ENCODE results near the gene NELL2. TPM values are rescaled to one million over a fixed set of nuclear protein-coding genes. Genes with fewer than 3 reads are reported as not detected.

NELL2 gene
- total RNA-seq, 2 donors from 2014 or later: 5.1 to 6.9 TPM

DNA sequence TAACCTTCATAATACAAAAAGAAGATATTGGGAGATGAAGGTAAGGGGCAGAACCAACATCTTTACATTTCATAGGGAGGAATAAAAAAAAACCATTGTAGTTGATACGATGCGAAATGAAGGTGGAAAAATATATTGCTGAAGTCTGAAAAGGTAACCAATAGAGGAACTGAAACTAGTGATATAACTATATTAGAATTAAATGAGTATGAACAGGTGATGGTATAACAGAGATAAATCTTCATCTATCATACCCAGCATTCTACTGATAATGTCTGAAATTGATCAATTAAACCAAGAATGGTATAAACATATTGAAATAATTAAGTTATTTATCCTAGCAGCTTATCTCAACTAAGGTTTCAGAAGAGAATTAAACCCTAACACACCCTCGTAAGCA is 332.1 kb downstream of the NELL2 start:
- TF ChIP-seq, protein P1, sequence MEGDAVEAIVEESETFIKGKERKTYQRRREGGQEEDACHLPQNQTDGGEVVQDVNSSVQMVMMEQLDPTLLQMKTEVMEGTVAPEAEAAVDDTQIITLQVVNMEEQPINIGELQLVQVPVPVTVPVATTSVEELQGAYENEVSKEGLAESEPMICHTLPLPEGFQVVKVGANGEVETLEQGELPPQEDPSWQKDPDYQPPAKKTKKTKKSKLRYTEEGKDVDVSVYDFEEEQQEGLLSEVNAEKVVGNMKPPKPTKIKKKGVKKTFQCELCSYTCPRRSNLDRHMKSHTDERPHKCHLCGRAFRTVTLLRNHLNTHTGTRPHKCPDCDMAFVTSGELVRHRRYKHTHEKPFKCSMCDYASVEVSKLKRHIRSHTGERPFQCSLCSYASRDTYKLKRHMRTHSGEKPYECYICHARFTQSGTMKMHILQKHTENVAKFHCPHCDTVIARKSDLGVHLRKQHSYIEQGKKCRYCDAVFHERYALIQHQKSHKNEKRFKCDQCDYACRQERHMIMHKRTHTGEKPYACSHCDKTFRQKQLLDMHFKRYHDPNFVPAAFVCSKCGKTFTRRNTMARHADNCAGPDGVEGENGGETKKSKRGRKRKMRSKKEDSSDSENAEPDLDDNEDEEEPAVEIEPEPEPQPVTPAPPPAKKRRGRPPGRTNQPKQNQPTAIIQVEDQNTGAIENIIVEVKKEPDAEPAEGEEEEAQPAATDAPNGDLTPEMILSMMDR (conservative IDR thresholded peaks at IDR 0.05): no peak
- H3K4me1 Mint-ChIP-seq: peaks cover 12% of the 10 kb centered on the region
- H3K27ac Mint-ChIP-seq: no peak overlapping the region
- WGBS, 2 experiments (ENCODE audit: insufficient coverage in 1 of 2, insufficient read length in 1 of 2): 96 to 100% methylated on average over 1 to 3 of the region's 3 CpGs
- H3K36me3 ChIP-seq (ENCODE audit: control insufficient read depth, insufficient read depth, low read length): no peaks in the 10 kb centered on the region
- H3K27ac ChIP-seq (ENCODE audit: low read depth, low read length): no peak overlapping the region
- DNase-seq: no peak
- no peaks in the 10 kb centered on the region for H3K36me3 Mint-ChIP-seq (ENCODE audit: low read depth)
- no peaks in the 10 kb centered on the region for H3K27me3 Mint-ChIP-seq (ENCODE audit: insufficient read depth)
- H3K4me3 Mint-ChIP-seq: no peak overlapping the region
- H3K4me1 ChIP-seq (ENCODE audit: control insufficient read depth, insufficient read depth, low read length): peaks cover 4% of the 10 kb centered on the region
- H3K27me3 ChIP-seq (ENCODE audit: control insufficient read depth, insufficient read depth, low read length, poor library complexity, severe bottlenecking): no peaks in the 10 kb centered on the region
- H3K4me3 ChIP-seq (ENCODE audit: low read length): no peak overlapping the region
- no peak overlapping the region for H3K9ac ChIP-seq (ENCODE audit: extremely low read depth, low read length, poor library complexity, severe bottlenecking)
- no peaks in the 10 kb centered on the region for H3K9me3 ChIP-seq (ENCODE audit: control insufficient read depth, low read length)
- no peaks in the 10 kb centered on the region for H3K9me3 Mint-ChIP-seq

DNA sequence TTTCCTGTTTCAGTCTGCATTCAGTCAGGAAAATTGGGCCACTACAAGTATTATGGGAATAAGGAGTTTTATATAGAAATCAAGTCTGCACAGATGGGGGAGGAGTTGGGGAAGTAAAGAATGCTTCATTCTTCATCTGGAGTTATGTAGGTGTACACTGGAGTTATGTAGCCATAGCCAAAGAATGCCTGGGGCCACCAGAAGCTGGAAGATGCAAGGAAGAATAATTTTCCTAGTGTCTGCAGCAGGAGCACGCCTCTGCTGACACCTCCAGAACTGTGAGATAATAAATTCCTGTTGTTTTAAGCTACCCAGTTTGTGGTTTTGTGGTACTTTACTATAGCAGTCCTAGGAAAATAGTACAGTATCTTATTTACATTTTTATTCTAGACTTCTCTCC is 333.4 kb downstream of the NELL2 start:
- TF ChIP-seq, protein P1 (conservative IDR thresholded peaks at IDR 0.05): no peak
- no peaks in the 10 kb centered on the region for H3K36me3 ChIP-seq (ENCODE audit: control insufficient read depth, insufficient read depth, low read length)
- no peaks in the 10 kb centered on the region for H3K9me3 Mint-ChIP-seq
- H3K4me1 ChIP-seq (ENCODE audit: control insufficient read depth, insufficient read depth, low read length): peaks cover 4% of the 10 kb centered on the region
- no peaks in the 10 kb centered on the region for H3K36me3 Mint-ChIP-seq (ENCODE audit: low read depth)
- peak overlapping the region; percentile 4 for H3K4me3 ChIP-seq (ENCODE audit: low read length)
- DNase-seq: no peak
- H3K27me3 ChIP-seq (ENCODE audit: control insufficient read depth, insufficient read depth, low read length, poor library complexity, severe bottlenecking): no peaks in the 10 kb centered on the region
- WGBS, 2 experiments (ENCODE audit: insufficient coverage in 1 of 2, insufficient read length in 1 of 2): 95 to 100% methylated on average over 1 of the region's 1 CpG
- H3K27ac ChIP-seq (ENCODE audit: low read depth, low read length): no peak overlapping the region
- H3K27ac Mint-ChIP-seq: no peak overlapping the region
- H3K9me3 ChIP-seq (ENCODE audit: control insufficient read depth, low read length): no peaks in the 10 kb centered on the region
- H3K4me1 Mint-ChIP-seq: peaks cover 12% of the 10 kb centered on the region
- H3K27me3 Mint-ChIP-seq (ENCODE audit: insufficient read depth): no peaks in the 10 kb centered on the region
- no peak overlapping the region for H3K4me3 Mint-ChIP-seq
- no peak overlapping the region for H3K9ac ChIP-seq (ENCODE audit: extremely low read depth, low read length, poor library complexity, severe bottlenecking)

DNA sequence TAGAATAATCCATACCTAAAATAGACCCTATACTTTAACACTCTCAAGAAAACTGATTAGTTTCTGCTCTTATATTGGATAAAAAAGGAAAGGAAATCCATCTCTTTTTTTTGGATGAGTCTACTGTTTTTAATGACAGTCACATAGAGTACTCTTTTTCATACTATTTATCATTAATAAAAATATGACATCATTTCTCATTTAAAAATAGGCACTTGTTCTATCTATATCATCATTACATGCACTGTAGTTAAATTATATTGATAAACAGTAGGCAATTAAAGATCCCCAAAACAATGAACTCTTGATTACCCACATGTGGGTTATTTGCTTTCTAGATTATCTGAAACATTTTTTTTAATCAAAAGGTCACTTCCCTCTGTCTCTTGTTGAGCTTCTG is 338.8 kb downstream of the NELL2 start:
- peaks cover 4% of the 10 kb centered on the region for H3K4me1 ChIP-seq (ENCODE audit: control insufficient read depth, insufficient read depth, low read length)
- H3K4me3 ChIP-seq (ENCODE audit: low read length): no peak overlapping the region
- H3K27ac ChIP-seq (ENCODE audit: low read depth, low read length): no peak overlapping the region
- no peaks in the 10 kb centered on the region for H3K27me3 ChIP-seq (ENCODE audit: control insufficient read depth, insufficient read depth, low read length, poor library complexity, severe bottlenecking)
- H3K4me1 Mint-ChIP-seq: peaks cover 3% of the 10 kb centered on the region
- no peaks in the 10 kb centered on the region for H3K27me3 Mint-ChIP-seq (ENCODE audit: insufficient read depth)
- TF ChIP-seq, protein P1 (conservative IDR thresholded peaks at IDR 0.05): no peak
- no peaks in the 10 kb centered on the region for H3K9me3 ChIP-seq (ENCODE audit: control insufficient read depth, low read length)
- no peaks in the 10 kb centered on the region for H3K9me3 Mint-ChIP-seq
- H3K36me3 ChIP-seq (ENCODE audit: control insufficient read depth, insufficient read depth, low read length): no peaks in the 10 kb centered on the region
- H3K36me3 Mint-ChIP-seq (ENCODE audit: low read depth): no peaks in the 10 kb centered on the region
- DNase-seq: no peak
- H3K4me3 Mint-ChIP-seq: no peak overlapping the region
- no peak overlapping the region for H3K9ac ChIP-seq (ENCODE audit: extremely low read depth, low read length, poor library complexity, severe bottlenecking)
- no peak overlapping the region for H3K27ac Mint-ChIP-seq

All from endodermal cell (in vitro differentiated cells).